Breast epithelium (tissue), 4 donors: ENCODE measurements around the gene SLC1A7. TPM values are rescaled to one million over a fixed set of nuclear protein-coding genes. Genes with fewer than 3 reads are reported as not detected.

Experiments used
- DNase-seq, 2 donors: peaks; one replicate each; pipeline ENCODE4 v3.0.0-alpha.2; 2019; ENCODE audit warnings: low spot score in 2 of 2
- H3K27ac ChIP-seq, 2 donors: fragments of 200-600 bp; sonication (generic) in 1 of 2; one replicate each; pipeline ENCODE4 v1.5.1; 2016 to 2019; ENCODE audit warnings: mild to moderate bottlenecking in 1 of 2
- H3K27me3 ChIP-seq, 2 donors: fragments of 200-600 bp; sonication (generic) in 1 of 2; one replicate each; pipeline versions ENCODE4 v1.5.1 to v1.6.0; 2017 to 2019; ENCODE audit warnings: control low read depth in 1 of 2, mild to moderate bottlenecking in 1 of 2
- H3K36me3 ChIP-seq: fragments of 200-600 bp; one replicate; pipeline ENCODE4 v1.5.1; 2019
- H3K4me1 ChIP-seq, 2 donors: fragments of 200-600 bp; sonication (generic); one replicate each; pipeline ENCODE4 v1.5.1; 2016 to 2019; ENCODE audit warnings: control low read depth in 1 of 2
- H3K4me3 ChIP-seq, 3 donors: fragments of 200-600 bp; sonication (generic); 1 replicate in 2 of 3; 2 replicates in 1 of 3; pipeline ENCODE4 v1.5.1; 2016 to 2019; ENCODE audit warnings: mild to moderate bottlenecking in 3 of 3, moderate library complexity in 2 of 3
- H3K9me3 ChIP-seq, 2 donors: fragments of 200-600 bp; sonication (generic) in 1 of 2; one replicate each; pipeline ENCODE4 v1.5.1; 2016 to 2019; ENCODE audit warnings: control low read depth in 1 of 2
- CTCF ChIP-seq, 3 donors: fragments of 450-650 bp; IDR thresholded peaks; one replicate each; pipeline ENCODE4 v1.5.1; 2016 to 2017; ENCODE audit warnings: antibody characterized with exemption in 3 of 3, mild to moderate bottlenecking in 3 of 3, moderate library complexity in 3 of 3
- POLR2A ChIP-seq: fragments of 450-650 bp; IDR thresholded peaks from one replicate; pipeline ENCODE4 v1.6.1; 2016; ENCODE audit warnings: antibody characterized with exemption, mild to moderate bottlenecking, moderate library complexity
- POLR2AphosphoS5 ChIP-seq, 3 donors: sonication (generic); formaldehyde crosslinking; IDR thresholded peaks; one replicate each; pipeline ENCODE4 v1.6.1; 2017; ENCODE audit warnings: antibody characterized with exemption in 3 of 3
- intact Hi-C: fragments of 100-400 bp; cut with DNase I; formaldehyde crosslinking; loops from one replicate; pipeline ENCODE4 v1.15.1; 2023; ENCODE audit warnings: low total_unique reads
- total RNA-seq, 3 donors: library from RNA; depleted of rRNA; stranded (reverse); fragments of >200 nt; gene quantifications; one replicate each; pipeline ENCODE4 v1.1.0, GENCODE V29; 2016

Gene SLC1A7
- total RNA-seq, 3 donors from 2014 or later: 0.16 TPM; not detected in 2

DNA sequence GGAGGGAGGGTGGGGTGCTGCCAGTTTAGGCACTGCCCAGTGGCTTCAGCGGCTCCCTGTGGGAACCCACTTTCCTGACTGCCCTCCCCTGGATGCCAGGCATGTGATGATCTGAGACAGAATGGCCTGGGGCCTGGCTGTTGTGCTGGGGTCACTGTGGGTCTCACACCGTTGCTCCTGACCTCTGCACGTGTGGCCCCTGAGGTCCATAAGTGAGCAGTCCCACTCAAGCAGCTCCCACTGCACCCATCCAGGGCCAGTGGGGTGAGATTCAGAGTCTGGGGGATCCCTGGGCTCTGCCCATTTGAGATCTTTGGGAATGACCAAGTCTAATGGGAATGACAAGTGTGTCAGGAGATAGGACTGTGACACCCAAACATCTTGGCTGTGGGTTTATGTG, 62.4 kb downstream of the SLC1A7 start:
- Histone ChIP-seq H3K4me1 (no peaks in the 10 kb centered on the region), H3K27ac (no peak overlapping the region), H3K27me3 (no peaks in the 10 kb centered on the region), H3K4me3 (no peak overlapping the region), H3K9me3 (no peaks in the 10 kb centered on the region), H3K36me3 (no peaks in the 10 kb centered on the region)
- DNase-seq: no peak
- no peak for TF ChIP-seq POLR2A
- no peak for TF ChIP-seq CTCF (IDR thresholded peaks at IDR 0.05)
- no peak for TF ChIP-seq POLR2AphosphoS5 (IDR thresholded peaks at IDR 0.05)
- intact Hi-C loops: no loop called here

- no peak for TF ChIP-seq POLR2AphosphoS5 (IDR thresholded peaks at IDR 0.05)
- no peak for TF ChIP-seq POLR2A
- TF ChIP-seq CTCF (IDR thresholded peaks at IDR 0.05): no peak
- Histone ChIP-seq H3K4me3 (no peak overlapping the region), H3K27ac (no peak overlapping the region), H3K27me3 (no peaks in the 10 kb centered on the region), H3K9me3 (no peaks in the 10 kb centered on the region), H3K4me1 (no peaks in the 10 kb centered on the region), H3K36me3 (no peaks in the 10 kb centered on the region)
- intact Hi-C loops: loop anchor here (10.0 kb wide), 1 partner anchor 356 kb away; no protein-coding TSS in a partner anchor
- DNase-seq: no peak
Observed at GRCh38 chr1:53079251-53079650, 63.2 kb downstream of the SLC1A7 start.

- Histone ChIP-seq H3K36me3 (no peaks in the 10 kb centered on the region), H3K27me3 (no peaks in the 10 kb centered on the region), H3K9me3 (no peaks in the 10 kb centered on the region), H3K4me1 (no peaks in the 10 kb centered on the region), H3K4me3 (no peak overlapping the region), H3K27ac (no peak overlapping the region)
- TF ChIP-seq POLR2A (no peak), POLR2AphosphoS5 (IDR thresholded peaks at IDR 0.05) (no peak), CTCF (IDR thresholded peaks at IDR 0.05) (no peak)
- DNase-seq: no peak
- intact Hi-C loops: loop anchor here (10.0 kb wide), 1 partner anchor 356 kb away; no protein-coding TSS in a partner anchor
Observed at GRCh38 chr1:53078333-53079101, 63.9 kb downstream of the SLC1A7 start.

GRCh38 chr1:53077599-53077965, 64.9 kb downstream of the SLC1A7 start:
- no peaks in the 10 kb centered on the region for H3K4me1 ChIP-seq
- TF ChIP-seq POLR2AphosphoS5 (IDR thresholded peaks at IDR 0.05) (no peak), POLR2A (no peak), CTCF (IDR thresholded peaks at IDR 0.05) (no peak)
- no peaks in the 10 kb centered on the region for H3K9me3 ChIP-seq
- DNase-seq: no peak
- no peak overlapping the region for H3K27ac ChIP-seq
- no peaks in the 10 kb centered on the region for H3K27me3 ChIP-seq
- no peaks in the 10 kb centered on the region for H3K36me3 ChIP-seq
- intact Hi-C loops: loop anchor here (10.0 kb wide), 1 partner anchor 357 kb away; no protein-coding TSS in a partner anchor
- no peak overlapping the region for H3K4me3 ChIP-seq
